ENCODE measurements around the gene SHC3. TPM values are rescaled to one million over a fixed set of nuclear protein-coding genes. Genes with fewer than 3 reads are reported as not detected.

Gene SHC3
- total RNA-seq, 1 experiment from 2014 or later, result 1.7 TPM

- no peak for DNase-seq (ENCODE audit: low read depth)
Observed at GRCh38 chr9:89186960-89187359, 8.3 kb upstream of the SHC3 start.

- DNase-seq (ENCODE audit: low read depth), result peak; percentile 35
Observed at GRCh38 chr9:89185980-89186379, 7.4 kb upstream of the SHC3 start.

- no peak for DNase-seq (ENCODE audit: low read depth)
Observed at GRCh38 chr9:89183146-89183545, 4.5 kb upstream of the SHC3 start.

- no peak for DNase-seq (ENCODE audit: low read depth)
Observed at GRCh38 chr9:89182369-89182768, 3.8 kb upstream of the SHC3 start.

- DNase-seq (ENCODE audit: low read depth), result peak; percentile 96
Observed at GRCh38 chr9:89179895-89180734, 1.5 kb upstream of the SHC3 start.

- DNase-seq (ENCODE audit: low read depth), result peak; percentile 44
Observed at GRCh38 chr9:89179540-89179894, 899 bp upstream of the SHC3 start.

- DNase-seq (ENCODE audit: low read depth), result no peak
Observed at GRCh38 chr9:89178830-89179539, 367 bp upstream of the SHC3 start.

GRCh38 chr9:89177012-89177943, 1.3 kb downstream of the SHC3 start:
- peak; percentile 42 for DNase-seq (ENCODE audit: low read depth)

- peak; percentile 57 for DNase-seq (ENCODE audit: low read depth)
Observed at GRCh38 chr9:89175828-89176261, 2.8 kb downstream of the SHC3 start.

- DNase-seq (ENCODE audit: low read depth), result no peak
Observed at GRCh38 chr9:89174291-89174690, 4.3 kb downstream of the SHC3 start.

- DNase-seq (ENCODE audit: low read depth), result no peak
Observed at GRCh38 chr9:89173072-89173471, 5.5 kb downstream of the SHC3 start.

- no peak for DNase-seq (ENCODE audit: low read depth)
Observed at GRCh38 chr9:89172398-89172797, 6.2 kb downstream of the SHC3 start.

- DNase-seq (ENCODE audit: low read depth), result no peak
Observed at GRCh38 chr9:89171693-89172092, 6.9 kb downstream of the SHC3 start.

- DNase-seq (ENCODE audit: low read depth), result no peak
Observed at GRCh38 chr9:89171231-89171630, 7.4 kb downstream of the SHC3 start.

- DNase-seq (ENCODE audit: low read depth), result no peak
Observed at GRCh38 chr9:89168901-89169813, 9.5 kb downstream of the SHC3 start.

GRCh38 chr9:89167788-89168187, 10.8 kb downstream of the SHC3 start:
- no peak for DNase-seq (ENCODE audit: low read depth)

- DNase-seq (ENCODE audit: low read depth), result peak; percentile 67
Observed at GRCh38 chr9:89166852-89167251, 11.8 kb downstream of the SHC3 start.

- DNase-seq (ENCODE audit: low read depth), result no peak
Observed at GRCh38 chr9:89165880-89166279, 12.7 kb downstream of the SHC3 start.

- DNase-seq (ENCODE audit: low read depth), result no peak
Observed at GRCh38 chr9:89165341-89165740, 13.3 kb downstream of the SHC3 start.

GRCh38 chr9:89161221-89161620, 17.4 kb downstream of the SHC3 start:
- no peak for DNase-seq (ENCODE audit: low read depth)

- DNase-seq (ENCODE audit: low read depth), result no peak
Observed at GRCh38 chr9:89160806-89161205, 17.8 kb downstream of the SHC3 start.

All from RPMI7951 (cell line).